Ishikawa (cell line): ENCODE results near the gene BIK.
A peak's percentile ranks its signal among the peaks of the same experiment; 100 is the strongest.

ENCODE experiments used
- CEBPB ChIP-seq: IDR thresholded peaks from 2 replicates; pipeline ENCODE4 v1.6.1; 2012
- CREB1 ChIP-seq: IDR thresholded peaks from 2 replicates; pipeline ENCODE4 v1.6.1; 2012; ENCODE audit warnings: low read depth
- EGR1 ChIP-seq: IDR thresholded peaks from 2 replicates; pipeline ENCODE4 v1.6.1; 2012
- EP300 ChIP-seq: IDR thresholded peaks from 2 replicates; pipeline ENCODE4 v1.6.1; 2012; ENCODE audit warnings: borderline replicate concordance
- FOXM1 ChIP-seq: IDR thresholded peaks from 2 replicates; pipeline ENCODE4 v1.6.1; 2012; ENCODE audit warnings: low read depth, borderline replicate concordance
- NFIC ChIP-seq: IDR thresholded peaks from 2 replicates; pipeline ENCODE4 v1.6.1; 2012
- RAD21 ChIP-seq: IDR thresholded peaks from 2 replicates; pipeline ENCODE4 v1.6.1; 2012; ENCODE audit warnings: low read depth
- TAF1 ChIP-seq: IDR thresholded peaks from 2 replicates; pipeline ENCODE4 v1.6.1; 2012; ENCODE audit warnings: low read depth, mild to moderate bottlenecking
- TCF12 ChIP-seq: IDR thresholded peaks from 2 replicates; pipeline ENCODE4 v1.6.1; 2012; ENCODE audit warnings: low read depth
- TEAD4 ChIP-seq: IDR thresholded peaks from 2 replicates; pipeline ENCODE4 v1.6.1; 2012
- YY1 ChIP-seq: IDR thresholded peaks from 2 replicates; pipeline ENCODE4 v1.6.1; 2012; ENCODE audit warnings: low read depth
- ZBTB7A ChIP-seq: IDR thresholded peaks from 2 replicates; pipeline ENCODE4 v1.6.1; 2012; ENCODE audit warnings: low read depth
- TF ChIP-seq, protein P1 (sequence below): IDR thresholded peaks from 2 replicates; pipeline ENCODE4 v1.6.1; 2012
- TF ChIP-seq, protein P2 (sequence below): IDR thresholded peaks from 2 replicates; pipeline ENCODE4 v1.6.1; 2012
- TF ChIP-seq, protein P3 (sequence below): IDR thresholded peaks from 2 replicates; pipeline ENCODE4 v1.6.1; 2012; ENCODE audit warnings: low read depth, mild to moderate bottlenecking

BIK gene

DNA sequence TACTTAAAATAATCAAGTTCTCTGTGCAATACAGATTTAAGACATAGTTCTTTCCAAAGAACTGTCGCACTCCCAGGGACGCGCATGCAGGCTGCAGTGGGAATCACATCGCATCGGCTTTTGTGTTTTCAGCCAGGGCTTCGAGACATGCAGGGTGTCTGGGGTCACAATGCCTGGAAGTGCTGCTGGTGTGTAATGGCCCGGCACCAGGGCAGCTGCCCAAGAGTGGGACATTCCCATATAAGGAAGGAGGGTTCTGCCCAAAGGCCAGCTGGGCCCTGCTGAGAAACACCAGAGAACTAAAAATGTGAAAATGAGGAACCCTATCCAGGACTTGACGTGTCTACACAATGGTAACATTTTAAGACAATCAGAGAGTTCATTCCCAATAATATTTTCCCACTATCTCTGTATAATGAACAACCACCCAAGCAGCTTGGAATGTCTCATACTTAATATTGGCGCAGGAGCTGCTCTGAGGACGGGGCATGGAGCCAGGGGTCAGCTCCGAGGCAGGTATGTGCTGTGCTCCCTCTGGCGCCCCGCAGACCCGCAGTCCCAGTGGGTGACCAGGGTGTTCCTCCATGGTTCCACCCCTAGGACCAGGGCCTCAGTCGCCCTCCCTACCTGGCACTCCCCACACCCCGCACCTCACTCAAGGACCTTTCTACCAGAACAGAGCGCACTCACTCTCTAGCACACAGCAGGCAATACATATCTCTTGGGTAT is 21.4 kb downstream of the BIK start:
- TF ChIP-seq, protein P1, sequence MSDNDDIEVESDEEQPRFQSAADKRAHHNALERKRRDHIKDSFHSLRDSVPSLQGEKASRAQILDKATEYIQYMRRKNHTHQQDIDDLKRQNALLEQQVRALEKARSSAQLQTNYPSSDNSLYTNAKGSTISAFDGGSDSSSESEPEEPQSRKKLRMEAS = no peak

DNA sequence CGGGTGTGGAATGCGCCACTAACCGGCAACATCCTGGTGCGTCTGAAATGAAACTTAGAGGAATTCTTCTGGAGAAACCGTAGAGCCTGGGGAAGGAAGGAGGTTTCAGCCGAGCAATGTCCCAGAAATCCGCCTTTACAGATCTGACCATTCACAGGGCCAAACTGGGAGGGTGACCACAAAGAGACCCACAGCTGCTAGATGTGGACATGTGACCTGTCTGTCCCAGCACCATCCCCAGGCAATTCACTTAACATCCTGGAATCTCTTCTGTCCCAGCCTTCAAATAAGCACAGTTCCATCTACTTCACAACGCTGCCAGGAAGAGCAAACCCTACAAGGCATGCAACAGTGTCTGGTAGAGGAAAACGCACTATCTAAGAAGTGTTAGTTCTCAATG is 22.9 kb downstream of the BIK start:
- no peak for TF ChIP-seq TAF1
- TF ChIP-seq TCF12 = no peak
- TF ChIP-seq RAD21 = no peak
- TF ChIP-seq EP300 = no peak
- no peak for TF ChIP-seq TEAD4
- TF ChIP-seq, protein P2, sequence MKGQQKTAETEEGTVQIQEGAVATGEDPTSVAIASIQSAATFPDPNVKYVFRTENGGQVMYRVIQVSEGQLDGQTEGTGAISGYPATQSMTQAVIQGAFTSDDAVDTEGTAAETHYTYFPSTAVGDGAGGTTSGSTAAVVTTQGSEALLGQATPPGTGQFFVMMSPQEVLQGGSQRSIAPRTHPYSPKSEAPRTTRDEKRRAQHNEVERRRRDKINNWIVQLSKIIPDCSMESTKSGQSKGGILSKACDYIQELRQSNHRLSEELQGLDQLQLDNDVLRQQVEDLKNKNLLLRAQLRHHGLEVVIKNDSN = no peak
- no peak for TF ChIP-seq CEBPB
- no peak for TF ChIP-seq YY1
- TF ChIP-seq NFIC = no peak

DNA sequence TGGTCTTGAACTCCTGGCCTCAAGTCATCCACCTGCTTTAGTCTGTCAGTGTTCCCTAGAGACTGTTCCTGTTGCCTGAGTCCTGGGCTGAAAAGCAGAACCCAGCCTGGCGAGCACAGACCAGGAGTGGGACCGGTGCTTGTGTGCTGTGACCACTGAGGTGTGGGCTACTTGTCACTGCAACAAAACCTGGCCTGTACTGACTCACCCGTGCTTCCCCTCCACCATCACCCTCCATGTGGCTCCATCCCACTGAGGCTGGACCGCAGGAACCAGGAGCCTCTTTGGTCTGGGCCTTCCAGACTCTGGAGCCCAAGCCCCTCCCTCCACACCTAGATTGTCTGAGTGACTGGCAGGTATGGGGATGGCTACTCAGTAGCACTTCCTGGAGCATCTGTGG is 24.0 kb downstream of the BIK start:
- TF ChIP-seq EGR1 = no peak
- TF ChIP-seq ZBTB7A = no peak

GRCh38 chr22:43135565-43135964 is 25.0 kb downstream of the BIK start:
- TF ChIP-seq RAD21 (no peak), YY1 (no peak), TEAD4 (no peak), TAF1 (no peak), FOXM1 (no peak), TCF12 (no peak), EGR1 (no peak), CEBPB (no peak), ZBTB7A (no peak), CREB1 (no peak), EP300 (no peak)
- TF ChIP-seq, protein P2 = no peak
- TF ChIP-seq, protein P1 = no peak

- TF ChIP-seq TCF12 (no peak), CREB1 (no peak), RAD21 (peak; percentile 48; the same call in 1 of the 2 replicates), EP300 (no peak)
- TF ChIP-seq, protein P2 = no peak
- TF ChIP-seq, protein P1 = no peak
These were observed 25.7 kb downstream of the BIK start for GRCh38 chr22:43136255-43136654.

- no peak for TF ChIP-seq TCF12
- TF ChIP-seq ZBTB7A = no peak
- no peak for TF ChIP-seq RAD21
- no peak for TF ChIP-seq NFIC
- no peak for TF ChIP-seq EP300
These were observed 26.3 kb downstream of the BIK start for GRCh38 chr22:43136801-43137200.

DNA sequence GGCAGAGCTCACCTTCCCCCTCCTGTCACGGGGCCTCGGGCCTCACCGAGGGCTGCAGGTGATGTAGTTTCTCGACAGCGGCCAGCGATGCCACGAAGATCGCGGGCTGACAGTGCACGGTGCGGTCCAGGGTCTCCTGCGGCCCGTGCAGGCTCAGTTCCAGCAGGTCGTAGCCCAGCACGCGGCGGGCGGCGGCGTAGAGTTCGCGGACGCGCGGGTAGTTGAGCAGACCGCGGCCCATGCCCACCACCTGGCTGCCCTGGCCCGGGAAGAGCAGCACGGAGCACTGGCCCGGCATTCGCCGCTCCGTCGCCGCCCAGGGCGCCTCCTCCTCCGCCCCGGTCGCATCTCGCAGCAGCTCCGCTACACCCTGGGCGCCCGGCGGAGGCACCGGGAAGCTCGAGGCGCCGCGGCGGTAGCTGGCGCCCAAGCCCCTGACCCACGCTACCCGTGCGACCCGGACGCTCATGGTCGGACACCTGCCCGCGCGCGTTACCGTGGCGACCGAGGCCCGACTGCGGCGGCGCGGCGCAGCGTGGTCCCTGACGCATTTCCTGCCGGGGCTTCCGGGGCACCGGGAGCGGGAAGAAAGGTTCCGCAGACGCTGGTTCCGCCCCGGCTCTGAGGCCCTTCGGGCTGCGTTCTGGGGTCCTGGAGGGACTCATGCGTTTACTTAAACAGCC is 32.5 kb downstream of the BIK start, which contains the start of gene MCAT:
Gene MCAT (minus strand): TSS at position 519 of the 683 bp plus-strand sequence. CDS start 50 bp downstream, at position 469.
- TF ChIP-seq EP300 (0 out of 2 replicates have a peak, but pooled peaks have one; percentile 41), CREB1 (0 out of 2 replicates have a peak, but pooled peaks have one; percentile 29), ZBTB7A (peak; percentile 92), FOXM1 (no peak), EGR1 (no peak), NFIC (0 out of 2 replicates have a peak, but pooled peaks have one; percentile 10), TEAD4 (0 out of 2 replicates have a peak, but pooled peaks have one; percentile 19), TCF12 (peak; percentile 75; the same call in 1 of the 2 replicates), CEBPB (no peak), YY1 (peak; percentile 65), TAF1 (peak; percentile 93), RAD21 (no peak)
- TF ChIP-seq, protein P2 = peak; percentile 69
- TF ChIP-seq, protein P3, sequence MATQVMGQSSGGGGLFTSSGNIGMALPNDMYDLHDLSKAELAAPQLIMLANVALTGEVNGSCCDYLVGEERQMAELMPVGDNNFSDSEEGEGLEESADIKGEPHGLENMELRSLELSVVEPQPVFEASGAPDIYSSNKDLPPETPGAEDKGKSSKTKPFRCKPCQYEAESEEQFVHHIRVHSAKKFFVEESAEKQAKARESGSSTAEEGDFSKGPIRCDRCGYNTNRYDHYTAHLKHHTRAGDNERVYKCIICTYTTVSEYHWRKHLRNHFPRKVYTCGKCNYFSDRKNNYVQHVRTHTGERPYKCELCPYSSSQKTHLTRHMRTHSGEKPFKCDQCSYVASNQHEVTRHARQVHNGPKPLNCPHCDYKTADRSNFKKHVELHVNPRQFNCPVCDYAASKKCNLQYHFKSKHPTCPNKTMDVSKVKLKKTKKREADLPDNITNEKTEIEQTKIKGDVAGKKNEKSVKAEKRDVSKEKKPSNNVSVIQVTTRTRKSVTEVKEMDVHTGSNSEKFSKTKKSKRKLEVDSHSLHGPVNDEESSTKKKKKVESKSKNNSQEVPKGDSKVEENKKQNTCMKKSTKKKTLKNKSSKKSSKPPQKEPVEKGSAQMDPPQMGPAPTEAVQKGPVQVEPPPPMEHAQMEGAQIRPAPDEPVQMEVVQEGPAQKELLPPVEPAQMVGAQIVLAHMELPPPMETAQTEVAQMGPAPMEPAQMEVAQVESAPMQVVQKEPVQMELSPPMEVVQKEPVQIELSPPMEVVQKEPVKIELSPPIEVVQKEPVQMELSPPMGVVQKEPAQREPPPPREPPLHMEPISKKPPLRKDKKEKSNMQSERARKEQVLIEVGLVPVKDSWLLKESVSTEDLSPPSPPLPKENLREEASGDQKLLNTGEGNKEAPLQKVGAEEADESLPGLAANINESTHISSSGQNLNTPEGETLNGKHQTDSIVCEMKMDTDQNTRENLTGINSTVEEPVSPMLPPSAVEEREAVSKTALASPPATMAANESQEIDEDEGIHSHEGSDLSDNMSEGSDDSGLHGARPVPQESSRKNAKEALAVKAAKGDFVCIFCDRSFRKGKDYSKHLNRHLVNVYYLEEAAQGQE = no peak
- TF ChIP-seq, protein P1 = peak; percentile 63; the same call in 1 of the 2 replicates
